Fibroblast of lung (primary cell): ENCODE measurements around the gene SELENOK. TPM values are rescaled to one million over a fixed set of nuclear protein-coding genes. Genes with fewer than 3 reads are reported as not detected.

ENCODE experiments used
- DNase-seq, 2 donors: peaks; one replicate each; pipeline versions ENCODE4 v3.0.0 to v3.0.0-alpha.2; 2010; ENCODE audit warnings: low read depth in 2 of 2
- H2AFZ ChIP-seq: 2 replicates; pipeline ENCODE4 v1.5.1; 2012; ENCODE audit warnings: low read length, control low read depth, inconsistent platforms
- H3K27ac ChIP-seq: 2 replicates; pipeline ENCODE4 v1.5.1; 2011; ENCODE audit warnings: low read length, control low read depth; ENCODE audit not compliant: insufficient read depth
- H3K27me3 ChIP-seq: 2 replicates; pipeline ENCODE4 v1.5.1; 2011; ENCODE audit warnings: mild to moderate bottlenecking, low read length; ENCODE audit not compliant: control insufficient read depth, insufficient read depth
- H3K36me3 ChIP-seq: 2 replicates; pipeline ENCODE4 v1.5.1; 2011; ENCODE audit warnings: low read length; ENCODE audit not compliant: control insufficient read depth, insufficient read depth
- H3K4me1 ChIP-seq: 2 replicates; pipeline ENCODE4 v1.5.1; 2011; ENCODE audit warnings: low read length; ENCODE audit not compliant: control insufficient read depth, insufficient read depth; ENCODE audit errors: extremely low read depth
- H3K4me2 ChIP-seq: 2 replicates; pipeline ENCODE4 v1.5.1; 2011; ENCODE audit warnings: low read length, control low read depth; ENCODE audit not compliant: insufficient read depth; ENCODE audit errors: extremely low read depth
- H3K4me3 ChIP-seq, 4 experiments: fragments of 200-600 bp in 1 of 4; sonication (generic) in 1 of 4; replicated peaks in 1 of 4; 2 replicates each; pipeline ENCODE4 v1.5.1; 2011 to 2016; ENCODE audit warnings: low read length in 4 of 4, low read depth in 3 of 4, mild to moderate bottlenecking in 3 of 4, control low read depth in 2 of 4, inconsistent platforms in 1 of 4, mixed read lengths in 1 of 4; ENCODE audit not compliant: insufficient read depth in 1 of 4; ENCODE audit errors: control extremely low read depth in 1 of 4
- H3K79me2 ChIP-seq: 2 replicates; pipeline ENCODE4 v1.5.1; 2012; ENCODE audit warnings: mild to moderate bottlenecking, low read length, inconsistent platforms; ENCODE audit not compliant: control insufficient read depth, insufficient read depth
- H3K9ac ChIP-seq: 2 replicates; pipeline ENCODE4 v1.5.1; 2011; ENCODE audit warnings: mild to moderate bottlenecking, low read length, control low read depth; ENCODE audit not compliant: insufficient read depth
- H3K9me3 ChIP-seq: 2 replicates; pipeline ENCODE4 v1.5.1; 2012; ENCODE audit warnings: low read depth, low read length; ENCODE audit not compliant: control insufficient read depth, insufficient read depth
- H4K20me1 ChIP-seq: 2 replicates; pipeline ENCODE4 v1.5.1; 2011; ENCODE audit warnings: low read length; ENCODE audit not compliant: control insufficient read depth, insufficient read depth; ENCODE audit errors: extremely low read depth
- EZH2 ChIP-seq: IDR thresholded peaks from 2 replicates; pipeline ENCODE4 v1.5.1; 2012; ENCODE audit warnings: low read length, control low read depth, mild to moderate bottlenecking; ENCODE audit errors: missing control alignments
- polyA plus RNA-seq, 2 donors: library from polyadenylated mRNA; depleted of rRNA in 1 of 2; stranded (reverse) in 1 of 2; unstranded in 1 of 2; fragments of >200 nt; gene quantifications; 2 replicates each; pipeline ENCODE4 v1.2.1, GENCODE V29; 2011 to 2012; ENCODE audit warnings: missing spikeins in 1 of 2
- total RNA-seq: library from RNA; depleted of rRNA; stranded (reverse); fragments of >200 nt; gene quantifications from 2 replicates; pipeline ENCODE4 v1.2.1, GENCODE V29; 2014
- TF ChIP-seq, protein P1 (sequence below), 2 donors: IDR thresholded peaks in 1 of 2; conservative IDR thresholded peaks in 1 of 2; 1 replicate in 1 of 2; 2 replicates in 1 of 2; pipeline ENCODE4 v1.5.1; 2011 to 2012; ENCODE audit warnings: low read length in 2 of 2, control low read depth in 1 of 2, inconsistent platforms in 1 of 2, low read depth in 1 of 2, mild to moderate bottlenecking in 1 of 2

Gene SELENOK
- total and polyA plus RNA-seq, 2 donors (not counting 1 experiment from before 2014, with no cell fraction given), result 26.9 to 40.1 TPM

DNA sequence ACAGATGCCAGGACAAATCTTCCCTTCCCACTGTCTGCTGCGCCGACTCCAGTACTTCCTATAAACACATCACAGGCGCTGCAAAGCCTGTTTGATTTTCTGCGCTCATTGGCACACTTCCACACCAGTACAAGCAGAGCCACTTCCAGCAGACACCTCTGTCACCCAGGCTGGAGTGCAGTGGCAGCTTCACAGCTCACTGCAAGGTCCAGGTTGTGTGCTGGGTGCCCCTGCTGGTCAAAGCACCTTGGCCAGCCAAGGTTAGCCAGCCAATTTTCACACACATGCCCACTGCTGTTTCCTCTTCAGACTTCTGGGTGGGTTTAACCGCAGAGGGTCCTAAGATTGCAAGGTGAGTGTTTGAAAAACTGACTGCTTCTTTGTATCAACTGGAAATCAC, 50.4 kb downstream of the SELENOK start:
- H3K36me3 ChIP-seq, result no peaks in the 10 kb centered on the region
- H3K9ac ChIP-seq, result no peak overlapping the region
- H3K79me2 ChIP-seq, result no peaks in the 10 kb centered on the region
- no peak overlapping the region for H3K4me3 ChIP-seq
- no peaks in the 10 kb centered on the region for H3K4me1 ChIP-seq
- no peak overlapping the region for H2AFZ ChIP-seq
- H3K27me3 ChIP-seq, result peaks cover 16% of the 10 kb centered on the region
- DNase-seq, result no peak
- no peaks in the 10 kb centered on the region for H4K20me1 ChIP-seq
- TF ChIP-seq, protein P1, sequence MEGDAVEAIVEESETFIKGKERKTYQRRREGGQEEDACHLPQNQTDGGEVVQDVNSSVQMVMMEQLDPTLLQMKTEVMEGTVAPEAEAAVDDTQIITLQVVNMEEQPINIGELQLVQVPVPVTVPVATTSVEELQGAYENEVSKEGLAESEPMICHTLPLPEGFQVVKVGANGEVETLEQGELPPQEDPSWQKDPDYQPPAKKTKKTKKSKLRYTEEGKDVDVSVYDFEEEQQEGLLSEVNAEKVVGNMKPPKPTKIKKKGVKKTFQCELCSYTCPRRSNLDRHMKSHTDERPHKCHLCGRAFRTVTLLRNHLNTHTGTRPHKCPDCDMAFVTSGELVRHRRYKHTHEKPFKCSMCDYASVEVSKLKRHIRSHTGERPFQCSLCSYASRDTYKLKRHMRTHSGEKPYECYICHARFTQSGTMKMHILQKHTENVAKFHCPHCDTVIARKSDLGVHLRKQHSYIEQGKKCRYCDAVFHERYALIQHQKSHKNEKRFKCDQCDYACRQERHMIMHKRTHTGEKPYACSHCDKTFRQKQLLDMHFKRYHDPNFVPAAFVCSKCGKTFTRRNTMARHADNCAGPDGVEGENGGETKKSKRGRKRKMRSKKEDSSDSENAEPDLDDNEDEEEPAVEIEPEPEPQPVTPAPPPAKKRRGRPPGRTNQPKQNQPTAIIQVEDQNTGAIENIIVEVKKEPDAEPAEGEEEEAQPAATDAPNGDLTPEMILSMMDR (conservative IDR thresholded peaks at IDR 0.05 in 1 of 2, IDR thresholded peaks at IDR 0.05 in 1 of 2; ENCODE audit: low read depth in 1 of 2, low read length in 2 of 2), result no peak
- TF ChIP-seq EZH2, result no peak
- no peak overlapping the region for H3K4me2 ChIP-seq
- no peak overlapping the region for H3K27ac ChIP-seq
- H3K9me3 ChIP-seq, result no peaks in the 10 kb centered on the region

- Histone ChIP-seq H3K27ac (no peak overlapping the region), H3K9ac (no peak overlapping the region), H3K4me2 (no peak overlapping the region), H3K9me3 (no peaks in the 10 kb centered on the region), H3K36me3 (no peaks in the 10 kb centered on the region), H3K4me1 (no peaks in the 10 kb centered on the region), H3K4me3 (no peak overlapping the region), H2AFZ (no peak overlapping the region), H3K27me3 (peaks cover 4% of the 10 kb centered on the region), H3K79me2 (no peaks in the 10 kb centered on the region), H4K20me1 (no peaks in the 10 kb centered on the region)
- no peak for TF ChIP-seq EZH2
- TF ChIP-seq, protein P1 (conservative IDR thresholded peaks at IDR 0.05 in 1 of 2, IDR thresholded peaks at IDR 0.05 in 1 of 2; ENCODE audit: low read depth in 1 of 2, low read length in 2 of 2), result no peak
- no peak for DNase-seq
These were observed 54.3 kb downstream of the SELENOK start for GRCh38 chr3:53837331-53837730.

DNA sequence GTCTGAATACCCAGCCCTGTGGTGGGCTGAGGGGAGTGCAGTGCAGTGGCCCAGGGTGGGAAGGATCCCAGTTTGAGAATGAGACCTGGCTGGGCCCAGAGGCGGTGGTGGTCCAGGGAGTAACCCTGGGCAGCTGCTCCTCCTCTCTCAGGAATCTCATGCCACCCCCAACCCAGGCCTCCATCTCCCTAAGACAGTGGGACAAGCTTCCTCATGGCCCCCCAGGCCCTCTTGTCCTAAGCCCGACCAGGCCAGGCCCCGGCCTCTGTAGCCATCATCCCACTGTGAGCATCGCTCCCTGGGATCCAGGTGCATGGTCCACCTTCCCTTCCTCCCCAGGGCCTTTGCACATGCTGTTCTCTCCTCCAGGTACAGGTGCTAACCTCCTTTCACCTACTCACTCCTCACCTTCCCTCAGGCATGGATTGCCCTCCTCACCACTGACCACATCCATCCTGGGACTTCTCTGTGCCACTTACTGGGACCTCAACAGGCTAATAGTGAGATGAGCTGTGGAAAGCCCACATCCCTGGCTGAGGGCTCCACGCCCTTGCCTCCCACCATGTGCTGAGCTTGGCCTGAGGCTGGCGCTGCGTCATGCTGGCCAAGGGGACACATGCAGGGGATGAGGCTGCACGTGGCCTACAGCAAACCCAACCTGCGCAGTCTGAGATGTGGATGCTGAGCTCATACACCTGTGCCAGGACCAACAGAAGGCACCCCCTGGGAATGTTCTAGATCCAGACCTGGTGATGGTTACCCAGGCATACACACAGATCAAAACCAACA, 55.4 kb downstream of the SELENOK start:
- Histone ChIP-seq H3K36me3 (no peaks in the 10 kb centered on the region), H3K4me3 (no peak overlapping the region), H3K27ac (no peak overlapping the region), H3K9me3 (no peaks in the 10 kb centered on the region), H3K79me2 (no peaks in the 10 kb centered on the region), H3K27me3 (peaks cover 2% of the 10 kb centered on the region), H3K9ac (no peak overlapping the region), H4K20me1 (no peaks in the 10 kb centered on the region), H3K4me1 (no peaks in the 10 kb centered on the region), H2AFZ (no peak overlapping the region), H3K4me2 (no peak overlapping the region)
- no peak for DNase-seq
- TF ChIP-seq EZH2, result no peak
- TF ChIP-seq, protein P1 (conservative IDR thresholded peaks at IDR 0.05 in 1 of 2, IDR thresholded peaks at IDR 0.05 in 1 of 2; ENCODE audit: low read depth in 1 of 2, low read length in 2 of 2), result no peak
